Thyroid gland (tissue), 4 donors: ENCODE data around the gene TMEM174. TPM values are rescaled to one million over a fixed set of nuclear protein-coding genes. Genes with fewer than 3 reads are reported as not detected.

Experiments used
- DNase-seq, 2 donors: peaks; one replicate each; pipeline ENCODE4 v3.0.0-alpha.2; 2019
- H3K27ac ChIP-seq, 3 donors: fragments of 200-600 bp; sonication (generic); 1 replicate in 2 of 3; 2 replicates in 1 of 3; pipeline ENCODE4 v1.5.1; 2016 to 2019; ENCODE audit warnings: mild to moderate bottlenecking in 1 of 3, moderate library complexity in 1 of 3
- H3K27me3 ChIP-seq: fragments of 200-600 bp; sonication (generic); one replicate; pipeline ENCODE4 v1.5.1; 2019
- H3K36me3 ChIP-seq, 2 donors: fragments of 200-600 bp; sonication (generic); one replicate each; pipeline ENCODE4 v1.5.1; 2016 to 2019
- H3K4me1 ChIP-seq, 2 donors: fragments of 200-600 bp; sonication (generic); one replicate each; pipeline ENCODE4 v1.5.1; 2017 to 2019
- H3K4me3 ChIP-seq, 3 donors: fragments of 200-600 bp; sonication (generic); replicated peaks in 1 of 3; 1 replicate in 2 of 3; 2 replicates in 1 of 3; pipeline ENCODE4 v1.5.1; 2016; ENCODE audit warnings: mild to moderate bottlenecking in 1 of 3
- H3K9me3 ChIP-seq: fragments of 200-600 bp; sonication (generic); one replicate; pipeline ENCODE4 v1.5.1; 2017
- CTCF ChIP-seq, 6 experiments: fragments of 200-600 bp in 3 of 6; fragments of 450-650 bp in 3 of 6; sonication (generic) in 3 of 6; IDR thresholded peaks; one replicate each; pipeline ENCODE4 v1.5.1; 2016 to 2019; ENCODE audit warnings: antibody characterized with exemption in 6 of 6, mild to moderate bottlenecking in 2 of 6, inconsistent platforms in 1 of 6, moderate library complexity in 1 of 6
- POLR2A ChIP-seq, 2 donors: fragments of 450-650 bp; IDR thresholded peaks; one replicate each; pipeline ENCODE4 v1.6.1; 2017; ENCODE audit warnings: antibody characterized with exemption in 2 of 2, mild to moderate bottlenecking in 2 of 2, moderate library complexity in 1 of 2
- WGBS, 2 donors: methylation state at CpG; one replicate each; pipeline ENCODE4 v1.1.5; 2017; 5-methylcytosine and 5-hydroxymethylcytosine counted together
- intact Hi-C: fragments of 100-400 bp; cut with DNase I; formaldehyde crosslinking; loops from one replicate; pipeline ENCODE4 v1.15.1; 2023
- total RNA-seq, 4 donors: library from RNA; depleted of rRNA; stranded (reverse); fragments of >200 nt; gene quantifications; one replicate each; pipeline ENCODE4 v1.2.3, GENCODE V29; 2016

TMEM174 gene
- total RNA-seq, 4 donors from 2014 or later, result 0.22 to 1.5 (median 0.38) TPM; not detected in 1

GRCh38 chr5:73178265-73178664 is 5.3 kb downstream of the TMEM174 start:
- Histone ChIP-seq H3K27ac (no peak overlapping the region), H3K4me1 (peaks cover 6 to 11% of the 10 kb centered on the region in 2 donors), H3K36me3 (no peaks in the 10 kb centered on the region), H3K4me3 (no peak overlapping the region), H3K27me3 (no peaks in the 10 kb centered on the region), H3K9me3 (no peaks in the 10 kb centered on the region)
- no peak for DNase-seq
- intact Hi-C loops, result no loop called here
- 86 to 94% methylated on average over 5 of the region's 5 CpGs for WGBS, 2 donors
- no peak for TF ChIP-seq CTCF (IDR thresholded peaks at IDR 0.05)
- TF ChIP-seq POLR2A (IDR thresholded peaks at IDR 0.05), result no peak

- DNase-seq, result no peak
- TF ChIP-seq POLR2A (IDR thresholded peaks at IDR 0.05) (no peak), CTCF (IDR thresholded peaks at IDR 0.05) (no peak)
- intact Hi-C loops, result no loop called here
- Histone ChIP-seq H3K4me3 (no peak overlapping the region), H3K27me3 (no peaks in the 10 kb centered on the region), H3K36me3 (no peaks in the 10 kb centered on the region), H3K4me1 (peaks cover 6 to 11% of the 10 kb centered on the region in 2 donors), H3K9me3 (no peaks in the 10 kb centered on the region), H3K27ac (no peak overlapping the region)
- WGBS, 2 donors, result 83 to 86% methylated on average over 3 of the region's 3 CpGs
These were observed 6.7 kb downstream of the TMEM174 start for GRCh38 chr5:73179730-73180129.

GRCh38 chr5:73180566-73180965 is 7.6 kb downstream of the TMEM174 start:
- DNase-seq, result no peak
- Histone ChIP-seq H3K27ac (no peak overlapping the region), H3K27me3 (no peaks in the 10 kb centered on the region), H3K9me3 (no peaks in the 10 kb centered on the region), H3K4me1 (peaks cover 6 to 11% of the 10 kb centered on the region in 2 donors), H3K36me3 (no peaks in the 10 kb centered on the region), H3K4me3 (no peak overlapping the region)
- intact Hi-C loops, result no loop called here
- no peak for TF ChIP-seq POLR2A (IDR thresholded peaks at IDR 0.05)

- H3K4me3 ChIP-seq, result no peak overlapping the region
- no peak overlapping the region for H3K27ac ChIP-seq
- no peak for TF ChIP-seq CTCF (IDR thresholded peaks at IDR 0.05)
- TF ChIP-seq POLR2A (IDR thresholded peaks at IDR 0.05), result no peak
- no peaks in the 10 kb centered on the region for H3K36me3 ChIP-seq
- no peak for DNase-seq
- no peaks in the 10 kb centered on the region for H3K27me3 ChIP-seq
- peaks cover 6% of the 10 kb centered on the region in 2 donors for H3K4me1 ChIP-seq
- H3K9me3 ChIP-seq, result no peaks in the 10 kb centered on the region
- intact Hi-C loops, result no loop called here
These were observed 9.3 kb downstream of the TMEM174 start for GRCh38 chr5:73182307-73182706.

- no peak for DNase-seq
- intact Hi-C loops, result no loop called here
- Histone ChIP-seq H3K4me1 (peaks cover 6% of the 10 kb centered on the region in 2 donors), H3K27me3 (no peaks in the 10 kb centered on the region), H3K4me3 (no peak overlapping the region), H3K27ac (no peak overlapping the region), H3K9me3 (no peaks in the 10 kb centered on the region), H3K36me3 (no peaks in the 10 kb centered on the region)
- 83 to 86% methylated on average over 6 of the region's 6 CpGs for WGBS, 2 donors
- TF ChIP-seq CTCF (IDR thresholded peaks at IDR 0.05) (no peak), POLR2A (IDR thresholded peaks at IDR 0.05) (no peak)
These were observed 10.0 kb downstream of the TMEM174 start for GRCh38 chr5:73183000-73183399.

- no peak overlapping the region for H3K27ac ChIP-seq
- intact Hi-C loops, result no loop called here
- no peaks in the 10 kb centered on the region for H3K27me3 ChIP-seq
- H3K4me3 ChIP-seq, result no peak overlapping the region
- no peaks in the 10 kb centered on the region for H3K9me3 ChIP-seq
- no peaks in the 10 kb centered on the region for H3K36me3 ChIP-seq
- H3K4me1 ChIP-seq, result peaks cover 6% of the 10 kb centered on the region in 2 donors
- 68 to 72% methylated on average over 9 of the region's 9 CpGs for WGBS, 2 donors
- TF ChIP-seq CTCF (IDR thresholded peaks at IDR 0.05) (no peak), POLR2A (IDR thresholded peaks at IDR 0.05) (no peak)
- no peak for DNase-seq
These were observed 10.5 kb downstream of the TMEM174 start for GRCh38 chr5:73183481-73183891.
